Heart right ventricle (tissue), 16 donors: Measurements from ENCODE around the gene OSBPL8. TPM values are rescaled to one million over a fixed set of nuclear protein-coding genes. Genes with fewer than 3 reads are reported as not detected.

Experiments used
- ATAC-seq, 8 donors: fragments of 200-7000 bp; cut with Tn5 transposase; one replicate each; pipeline ENCODE4 v1.9.1; 2020; ENCODE audit warnings: mild to moderate bottlenecking in 8 of 8, moderate library complexity in 8 of 8, moderate number of reproducible peaks in 1 of 8
- DNase-seq, 2 donors: peaks; one replicate each; pipeline ENCODE4 v3.0.0-alpha.2; 2020
- H3K27ac ChIP-seq, 10 donors: fragments of 200-600 bp; sonication (generic) in 2 of 10; one replicate each; pipeline versions ENCODE4 v1.5.0 to v1.8.0; 2020 to 2022; ENCODE audit warnings: mild to moderate bottlenecking in 3 of 10
- H3K27me3 ChIP-seq, 7 donors: fragments of 200-600 bp; one replicate each; pipeline ENCODE4 v1.8.0; 2021 to 2022; ENCODE audit warnings: mild to moderate bottlenecking in 2 of 7
- H3K36me3 ChIP-seq, 9 donors: fragments of 200-600 bp; sonication (generic) in 1 of 9; one replicate each; pipeline versions ENCODE4 v1.5.0 to v1.8.0; 2020 to 2022; ENCODE audit warnings: mild to moderate bottlenecking in 2 of 9
- H3K4me1 ChIP-seq, 9 donors: fragments of 200-600 bp; sonication (generic) in 1 of 9; one replicate each; pipeline versions ENCODE4 v1.5.0 to v1.8.0; 2020 to 2022; ENCODE audit warnings: mild to moderate bottlenecking in 4 of 9
- H3K4me3 ChIP-seq, 10 donors: fragments of 200-600 bp; sonication (generic) in 2 of 10; one replicate each; pipeline versions ENCODE4 v1.5.0 to v1.8.0; 2020 to 2022; ENCODE audit warnings: mild to moderate bottlenecking in 7 of 10, moderate library complexity in 2 of 10
- H3K9me3 ChIP-seq, 11 donors: fragments of 200-600 bp in 10 of 11; sonication (generic) in 2 of 11; one replicate each; pipeline versions ENCODE4 v1.5.0 to v1.8.0; 2013 to 2022; ENCODE audit warnings: mild to moderate bottlenecking in 2 of 11, control low read depth in 1 of 11, moderate library complexity in 1 of 11
- WGBS, 2 donors: extraction: QIAGEN DNeasy Blood & Tissue Kit; methylation state at CpG; one replicate each; pipeline ENCODE4 v1.1.7; 2013; ENCODE audit warnings: inconsistent platforms in 1 of 2; 5-methylcytosine and 5-hydroxymethylcytosine counted together
- intact Hi-C, 10 donors: fragments of 100-400 bp; cut with DNase I; formaldehyde crosslinking; loops; one replicate each; pipeline versions ENCODE4 v1.11.1 to v1.14.2; 2022
- polyA plus RNA-seq, 2 donors: library from polyadenylated mRNA; stranded (reverse); fragments of 200-250 nt; gene quantifications; one replicate each; pipeline ENCODE4 v1.2.3, GENCODE V29; 2013
- total RNA-seq, 10 donors: library from RNA; stranded (reverse); fragmentation: NEBNext Ultra II Directional in 3 of 10; extraction: Animal tissue kit (Norgen Biotek cat#: 25700) in 3 of 10; gene quantifications; one replicate each; pipeline versions ENCODE4 v1.2.1 to v1.2.4, GENCODE V29; 2021 to 2023
- TF ChIP-seq, protein P1 (sequence below), 9 donors: fragments of 200-600 bp; sonication (generic) in 2 of 9; IDR thresholded peaks; one replicate each; pipeline versions ENCODE4 v1.5.0 to v1.8.0; 2021 to 2022; ENCODE audit warnings: antibody characterized with exemption in 9 of 9, mild to moderate bottlenecking in 5 of 9, moderate library complexity in 1 of 9
- donor health status: Arrhythmogenic right ventricular cardiomyopathy.
- donor health status: ischemic (EF 13 %, LVEDD 7.1; RV severe dilation, severe dysfunction).
- donor health status: healthy with polysubstance abuse.
- donor health status: DM: no; HTN: yes; CAD: no.
- donor health status: DM: no; HTN: no; CAD: no.
- donor health status: ischemic (EF 25% LVEDD 6.9; RV normal size, moderate dysfunction).
- donor health status: ischemic (EF 25% LVEDD 5.7; RV mildly dilated, moderate dysfunction).
- donor health status: healthy.
- donor health status: DM: yes; HTN: yes; CAD: no.
- donor health status: Ischemic cardiomyopathy.
- donor health status: ischemic (EF 35%, LVEDD 5.7; RV mildly dilated, moderate dysfunction).
- donor health status: nonischemic (EF 11% LVEDD 7.7; RV severe dilation, severe dysfunction).
- donor health status: DM: yes; HTN: yes; CAD: no.
- donor health status: PGD.
- donor health status: ischemic (EF 29% LVEDD 5.4; RV normal size, mild dysfunction).
- donor health status: nonischemic (EF 23%, LVEDD 6.1; RV moderate dilation, normal function).

OSBPL8 gene
- total and polyA plus RNA-seq, 12 donors: 5.6 to 50.0 (median 33.3) TPM

DNA sequence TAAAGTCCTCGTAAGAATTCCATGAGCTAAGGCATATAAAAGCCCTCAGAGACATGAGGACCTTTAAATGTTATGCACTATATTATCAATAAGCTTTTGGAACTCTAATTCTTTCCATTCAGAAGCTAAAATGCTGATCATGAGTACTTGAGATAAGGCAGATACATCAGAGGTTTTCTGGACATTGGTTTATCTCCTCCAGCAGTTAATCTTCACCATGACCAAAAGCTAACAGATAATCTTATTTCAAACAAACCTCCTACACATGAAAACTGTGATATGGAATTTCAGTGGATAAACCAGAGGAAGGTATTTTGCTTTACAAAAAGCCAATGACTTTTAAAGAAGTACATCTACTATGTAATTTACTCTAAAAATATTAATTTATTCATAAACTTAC lies 113.5 kb downstream of the OSBPL8 start:
- intact Hi-C loops: no loop called here
- Histone ChIP-seq H3K4me1 (peaks cover 0 to 40% (median 14%) of the 10 kb centered on the region in 9 donors), H3K27ac (no peak overlapping the region), H3K9me3 (no peaks in the 10 kb centered on the region), H3K27me3 (no peaks in the 10 kb centered on the region), H3K4me3 (no peak overlapping the region), H3K36me3 (peaks cover 0 to 19% (median 8%) of the 10 kb centered on the region in 9 donors)
- TF ChIP-seq, protein P1, sequence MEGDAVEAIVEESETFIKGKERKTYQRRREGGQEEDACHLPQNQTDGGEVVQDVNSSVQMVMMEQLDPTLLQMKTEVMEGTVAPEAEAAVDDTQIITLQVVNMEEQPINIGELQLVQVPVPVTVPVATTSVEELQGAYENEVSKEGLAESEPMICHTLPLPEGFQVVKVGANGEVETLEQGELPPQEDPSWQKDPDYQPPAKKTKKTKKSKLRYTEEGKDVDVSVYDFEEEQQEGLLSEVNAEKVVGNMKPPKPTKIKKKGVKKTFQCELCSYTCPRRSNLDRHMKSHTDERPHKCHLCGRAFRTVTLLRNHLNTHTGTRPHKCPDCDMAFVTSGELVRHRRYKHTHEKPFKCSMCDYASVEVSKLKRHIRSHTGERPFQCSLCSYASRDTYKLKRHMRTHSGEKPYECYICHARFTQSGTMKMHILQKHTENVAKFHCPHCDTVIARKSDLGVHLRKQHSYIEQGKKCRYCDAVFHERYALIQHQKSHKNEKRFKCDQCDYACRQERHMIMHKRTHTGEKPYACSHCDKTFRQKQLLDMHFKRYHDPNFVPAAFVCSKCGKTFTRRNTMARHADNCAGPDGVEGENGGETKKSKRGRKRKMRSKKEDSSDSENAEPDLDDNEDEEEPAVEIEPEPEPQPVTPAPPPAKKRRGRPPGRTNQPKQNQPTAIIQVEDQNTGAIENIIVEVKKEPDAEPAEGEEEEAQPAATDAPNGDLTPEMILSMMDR (IDR thresholded peaks at IDR 0.05): no peak
- WGBS, 2 donors: 93 to 95% methylated on average over 1 of the region's 1 CpG
- ATAC-seq (no peak), DNase-seq (no peak)

DNA sequence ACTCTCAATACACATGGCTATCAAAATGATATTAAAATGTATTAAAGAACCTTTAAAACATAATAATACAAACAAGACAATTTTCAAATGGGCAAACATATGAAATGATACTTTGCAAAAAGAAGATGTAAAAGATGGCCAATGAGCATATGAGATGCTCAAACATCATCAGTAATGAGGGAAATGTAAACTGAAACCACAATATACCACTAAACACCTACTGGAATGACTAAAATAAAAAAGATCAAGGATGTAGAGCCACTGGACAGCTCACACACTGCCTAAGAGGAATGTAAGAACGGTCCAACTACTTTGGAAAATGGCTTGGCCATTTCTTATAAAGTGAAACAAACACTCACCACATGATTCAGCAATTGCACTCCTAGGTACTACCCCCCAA lies 114.1 kb downstream of the OSBPL8 start:
- ATAC-seq (no peak), DNase-seq (no peak)
- Histone ChIP-seq H3K27ac (no peak overlapping the region), H3K4me1 (peaks cover 0 to 34% (median 14%) of the 10 kb centered on the region in 9 donors), H3K36me3 (peaks cover 0 to 15% (median 7%) of the 10 kb centered on the region in 9 donors), H3K9me3 (no peaks in the 10 kb centered on the region), H3K27me3 (no peaks in the 10 kb centered on the region), H3K4me3 (no peak overlapping the region)
- WGBS, 2 donors: 89% methylated on average over 1 of the region's 1 CpG
- intact Hi-C loops: no loop called here
- TF ChIP-seq, protein P1 (IDR thresholded peaks at IDR 0.05): no peak

DNA sequence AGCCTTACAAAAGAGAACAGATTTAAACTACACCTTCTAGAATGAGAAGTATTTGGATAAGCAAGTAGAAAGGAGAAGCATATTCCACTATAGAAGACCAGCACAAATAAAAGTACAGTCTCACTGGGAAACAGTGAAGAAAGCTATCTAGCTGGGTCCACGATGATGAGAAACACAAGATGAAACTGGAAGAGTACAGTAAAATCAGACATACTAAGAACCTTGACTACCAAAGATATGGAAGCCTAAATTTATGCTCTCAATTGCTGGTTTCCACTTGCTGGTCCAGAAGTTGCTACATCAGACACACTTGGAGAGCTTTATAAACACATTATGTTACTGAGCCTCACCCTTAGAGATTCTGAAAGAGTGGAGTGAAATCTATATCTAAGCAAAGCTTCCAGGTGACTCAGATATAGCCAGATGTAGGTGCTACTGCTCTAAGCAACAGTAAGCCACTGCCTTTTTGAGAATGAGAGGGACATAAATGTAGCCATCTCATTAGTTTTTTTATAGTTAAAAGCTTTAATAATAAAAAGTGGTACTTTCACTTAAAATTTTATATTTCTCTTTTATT lies 115.1 kb downstream of the OSBPL8 start:
- H3K27ac ChIP-seq: no peak overlapping the region
- H3K36me3 ChIP-seq: peaks cover 0 to 5% (median 3%) of the 10 kb centered on the region in 9 donors

DNA sequence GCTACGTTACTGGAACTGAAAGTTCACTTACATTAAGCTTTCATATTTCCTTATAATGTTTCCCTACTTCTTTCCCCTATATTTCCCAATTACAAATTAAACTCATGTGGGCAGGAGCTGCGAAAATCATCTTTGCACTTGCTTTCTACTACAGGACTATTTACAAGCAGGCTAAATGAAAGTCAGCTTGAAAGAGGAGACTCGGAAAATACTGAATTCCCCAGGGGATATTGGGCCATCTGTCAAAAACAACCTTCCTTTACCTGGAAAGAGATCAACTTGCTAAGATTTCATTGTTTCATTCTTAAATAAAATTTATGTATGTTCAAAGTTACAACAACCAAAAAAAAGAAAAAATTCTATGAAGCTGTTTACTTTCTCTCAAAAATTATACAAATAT lies 118.6 kb downstream of the OSBPL8 start:
- TF ChIP-seq, protein P1 (IDR thresholded peaks at IDR 0.05): no peak
- WGBS, 2 donors: 84 to 86% methylated on average over 3 of the region's 3 CpGs
- ATAC-seq (no peak), DNase-seq (no peak)
- no peaks in the 10 kb centered on the region for H3K9me3 ChIP-seq
- H3K4me3 ChIP-seq: no peak overlapping the region
- no peaks in the 10 kb centered on the region for H3K27me3 ChIP-seq
- no peaks in the 10 kb centered on the region for H3K36me3 ChIP-seq
- intact Hi-C loops: no loop called here
- no peak overlapping the region for H3K27ac ChIP-seq
- peaks cover 0 to 32% (median 14%) of the 10 kb centered on the region in 9 donors for H3K4me1 ChIP-seq

More for the DNA sequence above, 115.1 kb downstream of the OSBPL8 start:
- Histone ChIP-seq H3K4me1 (peaks cover 0 to 32% (median 14%) of the 10 kb centered on the region in 9 donors), H3K4me3 (no peak overlapping the region), H3K9me3 (no peaks in the 10 kb centered on the region), H3K27me3 (no peaks in the 10 kb centered on the region)
- 64 to 81% methylated on average over 1 of the region's 1 CpG for WGBS, 2 donors
- TF ChIP-seq, protein P1 (IDR thresholded peaks at IDR 0.05): no peak
- intact Hi-C loops: no loop called here
- ATAC-seq: peak in 1 of 8 donors; percentile 16
- no peak for DNase-seq
